GM19463 (cell line): Measurements from ENCODE around the gene TNFRSF21.
A peak's percentile ranks its signal among the peaks of the same experiment; 100 is the strongest.
"Not testable (repeated sequence)": the region's sequence is repeated elsewhere in the genome, so short reads cannot be mapped to it uniquely, and the experiment has no call there.

Source experiments
- ATAC-seq: cut with Tn5 transposase; IDR thresholded peaks from one replicate; pipeline ENCODE4 v1.9.1; 2021; ENCODE audit warnings: mild to moderate bottlenecking, moderate library complexity; ENCODE audit not compliant: unreplicated experiment

The TNFRSF21 gene

DNA sequence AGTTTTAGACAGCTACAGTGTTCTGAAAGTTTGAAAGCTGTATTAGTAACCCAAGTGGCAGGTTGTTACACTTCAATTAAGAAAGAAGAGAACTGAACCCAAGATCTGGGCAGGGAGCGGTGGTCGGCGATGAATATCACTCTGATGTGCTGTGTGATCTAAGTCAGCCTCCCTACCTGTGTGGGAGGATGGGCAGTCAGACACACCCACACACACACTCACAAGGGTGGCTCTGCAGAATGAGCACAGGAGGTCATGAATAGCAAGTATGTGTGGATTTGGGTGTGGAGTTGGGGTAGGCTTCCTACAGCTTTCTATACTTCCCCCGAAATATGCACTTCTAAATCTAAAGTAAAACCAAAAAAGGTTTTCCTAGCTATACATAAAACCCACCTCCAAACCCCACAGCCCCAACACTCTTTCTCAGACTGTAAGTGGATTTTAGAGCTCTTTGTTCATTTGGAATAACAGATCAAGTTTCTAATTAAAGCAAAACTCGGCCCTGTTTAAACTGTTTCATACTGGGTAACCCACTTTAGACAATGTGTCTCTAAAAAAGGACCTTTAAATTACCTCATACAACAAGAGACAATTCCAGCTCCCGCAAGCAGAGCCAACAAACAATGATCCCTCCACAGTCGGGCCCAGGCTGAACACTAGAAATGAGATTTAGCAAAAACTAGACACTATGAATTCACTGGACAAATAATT is 19.4 kb downstream of the TNFRSF21 start:
- no peak for ATAC-seq

DNA sequence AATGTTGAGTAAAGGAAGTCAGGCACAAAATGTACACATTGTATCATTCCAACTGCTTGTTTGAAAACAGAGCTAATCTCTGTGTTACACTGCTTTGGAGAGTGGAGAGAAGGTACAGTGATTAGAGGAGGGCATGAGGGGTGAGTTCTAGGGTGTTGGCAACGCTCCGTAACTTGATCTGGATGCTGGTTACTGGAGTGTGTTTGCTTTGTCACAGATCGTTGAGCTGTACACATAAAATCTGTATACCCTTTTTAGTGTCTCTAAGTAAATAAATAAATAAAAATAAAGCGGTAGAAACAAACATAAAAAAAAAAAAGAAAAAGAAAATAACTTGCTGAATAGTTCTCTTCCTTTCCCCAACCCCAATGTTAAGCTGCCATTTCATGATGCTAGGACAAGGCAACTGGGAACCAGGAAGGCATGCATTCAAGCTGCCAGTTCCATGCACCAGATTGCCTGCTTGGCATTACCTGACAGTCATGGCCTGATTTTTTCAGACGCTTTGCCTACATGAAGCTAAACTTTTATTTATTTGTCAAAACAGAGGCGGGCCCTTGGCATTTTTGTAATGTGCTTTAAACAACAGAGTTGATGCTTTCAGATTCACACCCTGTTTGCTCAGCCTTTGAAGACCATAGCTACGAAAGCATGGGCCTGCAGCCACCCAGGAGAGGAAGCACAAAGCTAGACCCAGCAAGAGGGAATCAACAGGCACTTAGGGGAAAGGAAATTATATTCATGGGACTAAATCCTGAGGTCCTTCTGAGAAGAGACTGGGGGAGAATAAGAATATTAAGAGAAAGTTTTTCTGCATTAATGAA is 21.2 kb downstream of the TNFRSF21 start:
- no peak for ATAC-seq

DNA sequence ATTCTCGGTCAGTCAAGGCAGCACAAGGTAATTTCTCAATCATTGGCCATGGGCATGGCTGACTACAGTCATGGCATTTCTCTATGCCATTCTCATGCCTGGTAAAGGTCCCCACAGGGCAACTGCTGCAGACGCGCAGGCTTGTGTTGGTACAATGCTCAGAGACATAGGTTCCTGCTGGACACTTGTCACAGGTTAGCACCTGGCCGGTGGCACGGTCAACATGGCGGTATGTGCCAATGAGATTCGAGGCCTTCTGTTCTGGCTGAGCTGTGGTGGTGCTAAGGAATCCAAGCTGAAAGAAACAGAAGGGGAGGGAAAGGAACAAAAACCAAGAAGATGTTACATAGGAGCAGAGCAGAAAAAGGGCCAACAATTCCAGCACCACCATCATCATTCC is 23.4 kb downstream of the TNFRSF21 start:
- ATAC-seq: no peak

DNA sequence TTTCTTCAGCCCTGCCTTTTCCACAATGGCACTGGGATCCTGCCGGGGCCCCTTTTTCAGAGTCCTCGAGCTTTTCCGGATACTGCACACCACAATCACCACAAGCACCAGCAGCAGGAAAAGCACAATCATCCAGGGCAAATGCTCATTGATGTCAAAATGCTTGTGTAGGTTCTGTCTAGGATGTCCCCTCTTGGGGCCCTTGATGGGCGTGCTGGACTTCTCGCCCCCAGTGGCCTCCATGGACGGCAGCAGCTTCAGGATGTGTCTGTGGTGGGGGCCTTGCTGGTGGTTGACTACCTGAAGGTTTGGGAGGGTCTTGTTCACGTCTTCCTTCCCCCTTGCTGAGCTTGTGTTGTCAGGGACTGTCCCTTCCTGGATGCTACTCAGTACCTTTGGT is 25.7 kb downstream of the TNFRSF21 start:
- ATAC-seq: no peak

DNA sequence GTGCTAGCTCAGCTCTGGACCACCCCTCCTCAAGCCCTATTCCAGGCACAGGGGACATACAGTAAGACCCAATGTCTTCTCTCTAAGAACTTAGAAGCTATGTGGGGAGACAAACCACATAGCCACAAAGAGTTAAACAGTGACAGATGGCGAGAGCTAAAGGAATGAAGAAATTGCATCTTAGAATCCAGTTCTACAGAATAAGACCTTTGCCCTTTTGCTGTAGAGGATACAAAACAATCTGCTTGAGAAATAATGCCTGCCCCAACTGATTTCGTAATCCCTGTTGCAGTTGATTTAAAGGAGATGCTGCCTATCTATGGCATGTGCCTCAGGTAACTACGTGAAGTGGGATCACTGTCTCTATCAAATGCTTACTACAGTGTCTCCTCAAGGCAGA is 31.2 kb downstream of the TNFRSF21 start:
- peak; percentile 80 for ATAC-seq

DNA sequence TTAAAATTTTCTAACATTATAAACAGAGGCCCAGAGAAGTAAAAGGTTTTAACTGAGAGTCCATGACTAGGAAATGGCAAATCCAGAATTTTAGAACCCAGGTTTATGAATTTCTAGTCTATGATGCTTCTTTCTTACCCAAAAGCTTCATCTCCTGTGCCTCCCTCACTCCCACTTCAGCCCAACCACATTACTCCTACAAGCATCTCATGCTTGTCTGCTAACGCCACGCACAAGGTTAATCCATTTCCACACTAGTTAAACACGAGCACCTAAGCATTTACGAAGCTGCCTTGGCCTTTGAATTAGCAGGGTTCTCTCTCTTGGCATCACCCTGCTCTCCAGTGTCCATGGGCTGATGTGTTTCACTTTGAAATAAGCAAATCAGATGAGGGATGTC is 32.0 kb downstream of the TNFRSF21 start:
- no peak for ATAC-seq

DNA sequence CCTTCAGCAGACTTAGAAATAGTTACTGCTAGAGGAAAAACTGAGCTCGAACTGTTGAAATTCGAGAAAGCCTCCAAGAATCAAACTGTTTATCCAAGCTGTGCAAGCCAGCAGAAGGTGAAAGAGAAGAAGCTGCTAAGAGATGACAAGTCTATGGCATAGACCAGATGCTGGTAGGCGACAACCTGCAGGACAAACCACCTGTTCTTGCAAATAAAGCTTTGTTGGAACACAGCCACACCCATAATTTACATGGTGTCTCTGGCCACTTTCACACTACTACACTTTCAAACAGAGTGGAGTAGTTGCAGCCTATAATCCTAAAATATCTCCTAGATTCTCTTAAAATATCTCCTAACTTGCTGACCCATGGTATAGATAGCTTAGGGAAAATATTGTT is 33.3 kb downstream of the TNFRSF21 start:
- ATAC-seq: no peak

DNA sequence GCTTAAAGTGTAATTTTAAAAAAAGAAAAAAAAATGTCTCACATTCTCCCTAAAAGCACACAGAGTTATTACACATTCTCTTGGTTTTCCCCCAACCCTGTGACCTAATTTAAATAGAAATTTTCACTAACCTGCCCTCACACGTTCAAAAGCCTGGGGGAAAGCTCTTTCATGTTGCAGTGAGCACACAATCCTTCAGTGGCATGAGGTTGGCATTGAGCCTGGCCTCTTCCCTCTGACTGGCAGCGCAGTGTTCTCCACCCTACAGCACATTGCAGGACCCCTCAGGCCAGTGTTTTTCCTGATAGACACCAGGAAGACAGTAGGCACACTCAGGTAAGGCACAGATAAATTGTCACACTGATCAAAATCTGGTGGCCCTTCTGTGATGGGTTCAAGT is 34.1 kb downstream of the TNFRSF21 start:
- no peak for ATAC-seq

DNA sequence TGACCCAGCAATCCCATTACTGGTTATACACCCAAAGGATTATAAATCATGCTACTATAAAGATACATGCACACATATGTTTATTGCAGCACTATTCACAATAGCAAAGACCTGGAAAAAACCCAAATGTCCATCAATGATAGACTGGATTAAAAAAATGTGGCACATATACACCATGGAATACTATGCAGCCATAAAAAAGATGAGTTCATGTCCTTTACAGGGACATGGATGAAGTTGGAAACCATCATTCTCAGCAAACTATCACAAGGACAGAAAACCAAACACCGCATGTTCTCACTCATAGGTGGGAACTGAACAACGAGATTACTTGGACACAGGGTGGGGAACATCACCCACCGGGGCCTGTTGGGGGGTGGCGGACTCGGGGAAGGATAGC is 34.6 kb downstream of the TNFRSF21 start:
- not testable (repeated sequence) for ATAC-seq

DNA sequence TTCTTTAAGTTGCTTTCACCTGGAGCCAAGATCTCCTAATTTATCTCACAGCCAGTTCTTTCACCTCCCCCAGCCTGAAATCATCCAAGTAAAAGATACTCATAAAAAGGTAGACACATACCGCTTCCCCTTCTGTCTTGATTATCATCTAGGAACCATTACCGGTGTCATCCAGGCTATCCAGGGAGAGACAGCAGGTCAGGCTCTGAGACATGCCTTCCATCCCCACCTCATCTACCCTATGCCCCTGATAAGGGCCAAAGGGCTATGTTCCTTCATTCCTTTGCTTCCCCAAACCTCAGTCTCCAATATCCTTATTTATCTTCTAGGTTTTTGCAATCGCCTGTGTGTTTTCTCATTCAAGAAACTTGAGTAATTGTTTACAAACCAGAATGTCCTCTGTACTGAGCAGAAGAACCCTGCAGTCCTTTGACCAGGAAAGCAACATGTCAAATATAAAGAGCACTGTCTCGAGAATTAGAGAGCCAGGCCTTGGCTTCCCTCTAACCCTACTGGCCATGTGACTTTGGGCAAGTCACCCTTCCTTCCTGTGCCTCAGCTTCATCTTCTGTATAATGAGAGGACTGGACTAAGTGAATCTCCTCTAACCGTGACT is 41.0 kb downstream of the TNFRSF21 start:
- ATAC-seq: no peak

DNA sequence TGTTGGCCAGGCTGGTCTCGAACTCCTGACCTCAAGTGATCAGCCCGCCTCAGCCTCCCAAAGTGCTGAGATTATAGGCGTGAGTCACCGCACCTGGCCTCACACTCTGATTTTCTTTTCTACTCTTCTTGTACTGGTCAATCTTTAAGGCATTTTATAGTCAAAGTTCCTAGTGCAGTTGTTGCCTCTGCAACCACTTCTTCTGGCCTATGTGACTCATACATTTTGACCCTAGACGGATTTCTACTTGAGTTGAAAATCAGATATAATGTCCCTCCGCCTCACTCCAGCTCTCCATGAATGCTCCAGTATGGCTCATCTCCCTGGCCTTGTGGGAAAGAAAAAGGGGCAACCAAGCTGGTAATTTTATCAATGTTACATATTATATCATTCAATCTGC is 42.4 kb downstream of the TNFRSF21 start:
- no peak for ATAC-seq

DNA sequence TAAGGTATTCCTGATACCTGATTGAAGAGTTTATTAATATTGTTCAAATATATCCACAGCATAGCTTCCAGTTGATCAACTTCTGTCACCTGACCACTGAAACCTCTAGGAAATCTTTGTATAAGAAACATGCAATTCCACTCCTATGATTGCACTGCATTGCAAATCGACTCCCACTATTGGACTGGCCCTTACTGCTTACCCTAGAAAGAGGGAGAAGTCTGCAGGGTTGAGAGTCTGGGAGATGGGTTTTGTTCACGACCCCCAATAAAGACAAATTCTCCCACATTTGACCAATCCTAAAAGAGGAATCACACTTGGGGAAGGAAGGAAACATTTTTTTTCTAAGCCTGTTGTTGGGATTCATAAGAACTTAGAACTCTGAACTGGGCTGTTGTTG is 43.7 kb downstream of the TNFRSF21 start:
- ATAC-seq: no peak

DNA sequence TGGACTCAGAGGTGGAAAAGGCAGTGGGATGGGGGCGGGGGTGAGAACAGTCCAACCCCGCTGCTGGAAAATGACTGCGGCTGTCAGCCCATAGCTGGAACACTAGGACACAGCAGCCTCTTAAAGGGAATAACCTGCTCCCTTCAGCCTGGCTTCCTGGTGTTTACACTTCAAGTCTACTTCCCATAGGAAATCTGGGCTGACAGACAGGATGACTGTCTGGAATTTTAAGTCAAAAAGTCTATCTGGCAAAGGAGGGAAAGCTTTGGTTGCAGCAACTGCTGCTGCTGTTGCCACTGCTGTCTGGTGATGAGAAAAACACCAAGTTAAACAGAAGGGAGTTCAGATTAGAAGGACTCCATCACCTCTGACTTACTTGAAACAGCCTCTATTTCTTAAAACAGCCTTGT is 44.9 kb downstream of the TNFRSF21 start:
- no peak for ATAC-seq

DNA sequence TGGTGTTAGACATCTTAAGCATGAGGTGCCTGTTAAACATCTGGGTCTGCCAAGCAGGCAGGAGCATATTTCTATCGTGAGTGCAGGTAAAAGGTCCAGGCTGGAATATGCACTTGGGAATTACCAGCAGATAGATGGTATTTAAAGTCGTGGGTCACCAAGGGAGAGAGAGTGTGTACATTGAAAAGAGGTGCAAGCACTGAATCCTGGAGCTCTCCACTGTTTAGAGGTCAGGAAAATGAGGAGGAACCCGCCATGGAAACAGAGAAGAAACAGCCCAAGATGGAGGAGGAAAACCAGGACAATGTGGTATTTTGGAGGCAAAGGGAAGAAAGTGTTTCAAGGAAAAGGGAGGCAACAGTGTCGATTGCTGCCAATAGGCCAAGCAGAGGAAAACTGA is 46.4 kb downstream of the TNFRSF21 start:
- ATAC-seq: no peak

DNA sequence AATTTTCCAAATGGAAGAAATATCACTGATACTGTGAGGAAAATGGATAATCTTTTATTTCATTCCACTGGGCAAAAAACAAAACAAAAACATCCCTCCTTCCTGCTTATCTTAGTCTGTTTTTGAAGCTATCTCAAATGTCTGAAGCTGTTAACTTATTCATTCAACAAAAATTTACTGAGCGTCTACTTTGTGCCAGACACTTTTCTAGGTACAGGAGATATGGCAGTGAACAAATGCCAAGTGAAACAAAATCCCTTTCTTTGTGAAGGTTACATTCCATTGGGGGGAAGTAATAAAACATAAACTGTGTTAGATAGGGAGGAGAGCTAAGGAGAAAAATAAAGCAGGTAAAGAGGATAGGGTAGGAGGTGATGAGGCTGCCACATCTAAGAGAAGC is 47.5 kb downstream of the TNFRSF21 start:
- no peak for ATAC-seq

DNA sequence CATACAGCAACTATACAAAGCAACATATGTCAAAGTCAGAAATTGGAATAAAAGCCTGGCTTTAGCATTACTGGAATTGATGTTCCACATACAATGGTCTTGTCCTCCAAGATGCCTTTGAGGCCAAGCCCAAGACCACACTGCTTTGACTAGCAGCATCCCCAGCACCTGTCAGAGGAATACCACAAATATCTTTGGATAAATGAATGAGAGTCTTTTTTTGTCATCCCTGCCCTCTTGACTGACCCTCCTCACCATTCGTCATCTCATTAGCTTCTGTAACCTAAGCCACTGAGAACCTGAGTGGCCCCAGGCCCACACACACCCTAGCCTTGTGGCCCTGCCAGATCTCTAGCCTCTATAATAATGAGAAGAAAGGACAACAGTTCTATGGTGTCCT is 48.5 kb downstream of the TNFRSF21 start:
- no peak for ATAC-seq

DNA sequence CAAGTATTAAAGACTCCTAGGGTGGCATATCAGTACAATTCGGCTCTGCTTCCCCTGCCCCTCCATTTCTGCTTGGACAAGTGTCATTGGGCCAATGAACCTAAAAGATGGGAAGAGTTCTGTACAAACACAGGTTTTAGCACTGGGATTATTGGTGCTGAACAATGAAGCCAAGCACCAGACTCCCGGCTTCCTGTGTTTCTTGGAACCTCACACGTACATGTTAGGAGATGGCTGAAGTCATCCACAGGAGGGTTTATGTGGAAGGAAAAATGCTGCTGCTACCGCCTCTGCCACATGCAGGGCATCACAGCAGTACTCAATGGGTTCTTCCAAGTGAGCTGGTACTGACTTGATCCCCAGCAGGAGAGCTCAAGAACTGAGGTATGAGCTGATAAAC is 49.7 kb downstream of the TNFRSF21 start:
- no peak for ATAC-seq

DNA sequence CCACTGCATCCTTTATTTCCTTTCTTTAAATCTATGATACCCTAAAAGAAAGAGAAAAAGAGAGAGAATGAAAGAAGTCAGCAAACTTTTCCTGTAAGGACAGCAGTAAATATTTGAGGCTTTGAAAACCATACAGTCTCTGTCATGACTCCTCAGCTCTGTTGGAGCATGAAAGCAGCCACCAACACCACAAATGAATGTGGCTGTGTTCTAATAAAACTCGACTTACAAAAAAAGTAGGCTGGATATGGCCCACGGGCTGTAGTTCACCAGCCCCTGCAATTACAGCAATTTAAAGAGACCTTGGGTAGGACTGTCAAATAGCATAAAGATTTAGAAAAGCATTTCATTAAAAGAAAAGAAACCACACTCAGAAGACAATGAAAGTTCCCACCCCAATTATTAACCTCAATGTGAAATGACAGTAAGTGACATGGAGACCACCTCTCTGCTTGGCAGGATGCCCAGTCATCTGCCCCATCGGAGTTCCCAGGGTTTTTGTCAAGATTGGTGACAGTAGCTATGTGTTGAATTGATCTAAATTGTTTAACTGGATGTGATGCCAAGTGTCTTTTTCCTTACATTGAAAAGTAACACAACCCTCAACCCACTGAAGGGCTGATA is 50.9 kb downstream of the TNFRSF21 start:
- ATAC-seq: no peak

DNA sequence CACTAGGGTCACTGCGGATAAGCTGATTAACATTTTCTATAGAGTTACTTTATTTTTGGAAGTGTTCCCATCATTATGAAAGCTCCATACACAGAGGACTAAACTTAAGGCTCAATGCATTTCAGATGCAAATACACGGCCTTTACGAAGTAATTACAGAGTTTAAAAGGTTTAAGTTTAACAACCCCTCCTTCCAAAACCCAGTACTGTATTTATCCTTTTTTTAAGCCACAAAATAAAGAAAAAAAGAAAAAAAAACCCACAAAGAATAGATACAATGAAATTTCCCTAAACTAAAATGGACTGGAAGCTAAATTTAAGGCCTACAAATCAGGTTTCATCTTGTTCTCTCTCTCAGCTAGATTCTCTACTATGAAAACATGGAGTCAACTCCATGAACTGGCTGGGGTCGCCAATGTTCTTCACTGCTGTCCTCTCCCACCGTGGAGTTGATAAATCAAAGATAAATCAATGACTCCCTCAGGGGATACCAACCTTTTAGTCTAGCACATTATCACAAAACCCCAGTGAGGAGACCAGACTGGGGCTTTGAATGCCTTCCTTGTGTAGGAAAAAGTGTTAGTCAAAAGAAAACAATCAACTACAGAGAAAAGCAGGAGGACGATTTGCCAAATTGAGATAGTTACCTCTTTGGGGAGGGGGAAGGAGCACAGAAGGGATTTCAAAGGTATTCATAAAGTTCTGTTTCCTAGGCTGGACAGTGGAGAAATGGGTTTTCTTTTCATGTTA is 52.5 kb downstream of the TNFRSF21 start:
- ATAC-seq: no peak

DNA sequence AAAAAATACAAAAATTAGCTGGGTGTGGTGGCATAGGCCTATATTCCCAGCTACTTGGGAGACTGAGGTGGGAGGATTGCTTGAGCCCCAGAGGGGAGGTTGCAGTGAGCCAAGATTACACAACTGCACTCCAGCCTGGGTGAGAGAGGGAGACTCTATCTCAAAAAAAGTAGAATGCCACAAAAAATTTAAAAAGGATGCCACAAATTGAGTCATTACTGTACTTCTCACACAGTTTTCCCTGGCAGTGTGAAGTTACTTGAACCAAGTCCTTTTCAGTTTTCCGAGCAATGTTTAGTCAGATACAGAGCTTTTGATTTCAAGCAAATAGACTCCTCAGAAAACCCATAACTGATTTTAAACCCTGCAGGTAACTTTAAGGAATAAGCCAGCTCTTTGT is 53.3 kb downstream of the TNFRSF21 start:
- ATAC-seq: no peak

DNA sequence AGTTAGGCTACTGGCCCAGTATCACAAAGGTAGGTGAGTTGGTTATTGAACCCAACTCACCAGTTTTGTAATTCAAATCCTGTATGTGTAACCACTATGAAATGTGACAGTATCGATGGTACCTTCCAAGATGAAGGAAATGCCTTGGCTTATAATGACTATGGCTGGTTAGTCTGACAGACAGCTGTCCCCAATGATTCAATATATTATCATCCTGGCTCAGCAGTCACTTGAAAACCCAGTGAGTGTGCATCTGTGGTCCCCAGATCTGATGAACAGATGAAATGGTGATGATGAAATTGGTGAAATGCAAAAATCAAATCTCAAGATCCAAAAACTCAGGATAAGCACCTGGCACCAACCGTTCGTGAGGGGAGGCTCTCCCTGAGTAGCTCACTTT is 54.8 kb downstream of the TNFRSF21 start:
- ATAC-seq: no peak
